ENCODE measurements around the gene RBM28.

RBM28 gene

DNA sequence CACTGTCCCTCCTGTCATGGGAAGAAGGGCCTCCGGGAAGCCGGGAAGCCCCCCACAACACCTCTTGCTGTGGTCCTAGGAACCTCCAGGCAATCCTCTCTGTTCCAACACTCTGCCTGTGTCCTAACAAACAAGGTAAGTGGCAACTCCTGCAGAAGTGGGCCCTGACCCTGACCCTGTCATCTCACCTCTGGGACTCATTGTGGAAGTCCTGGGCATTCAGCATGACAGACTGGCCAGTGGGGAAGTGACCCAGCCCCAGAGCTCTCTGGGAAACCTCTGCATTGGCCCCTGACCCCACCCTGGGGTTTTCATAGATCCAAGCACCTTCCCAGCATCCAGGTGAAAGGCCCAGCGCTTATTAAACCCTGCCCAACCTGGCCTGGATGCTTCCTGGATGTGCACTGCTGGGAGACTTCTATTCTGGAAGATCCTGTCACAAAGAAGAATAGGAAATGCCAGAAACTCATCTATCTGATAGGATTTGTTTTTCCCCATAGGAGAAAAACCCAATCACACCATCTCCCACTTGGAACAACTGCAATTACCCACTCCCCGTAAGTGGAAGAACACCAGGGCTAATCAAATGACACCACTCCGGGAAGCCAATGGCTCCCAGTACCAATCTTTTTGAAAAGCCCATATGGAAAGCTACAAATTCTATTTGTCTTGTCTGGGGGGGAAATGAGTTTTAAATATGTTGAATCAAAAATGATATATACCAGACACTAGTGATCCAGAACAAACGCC lies 78.4 kb downstream of the RBM28 start:
- TF ChIP-seq, protein P1, sequence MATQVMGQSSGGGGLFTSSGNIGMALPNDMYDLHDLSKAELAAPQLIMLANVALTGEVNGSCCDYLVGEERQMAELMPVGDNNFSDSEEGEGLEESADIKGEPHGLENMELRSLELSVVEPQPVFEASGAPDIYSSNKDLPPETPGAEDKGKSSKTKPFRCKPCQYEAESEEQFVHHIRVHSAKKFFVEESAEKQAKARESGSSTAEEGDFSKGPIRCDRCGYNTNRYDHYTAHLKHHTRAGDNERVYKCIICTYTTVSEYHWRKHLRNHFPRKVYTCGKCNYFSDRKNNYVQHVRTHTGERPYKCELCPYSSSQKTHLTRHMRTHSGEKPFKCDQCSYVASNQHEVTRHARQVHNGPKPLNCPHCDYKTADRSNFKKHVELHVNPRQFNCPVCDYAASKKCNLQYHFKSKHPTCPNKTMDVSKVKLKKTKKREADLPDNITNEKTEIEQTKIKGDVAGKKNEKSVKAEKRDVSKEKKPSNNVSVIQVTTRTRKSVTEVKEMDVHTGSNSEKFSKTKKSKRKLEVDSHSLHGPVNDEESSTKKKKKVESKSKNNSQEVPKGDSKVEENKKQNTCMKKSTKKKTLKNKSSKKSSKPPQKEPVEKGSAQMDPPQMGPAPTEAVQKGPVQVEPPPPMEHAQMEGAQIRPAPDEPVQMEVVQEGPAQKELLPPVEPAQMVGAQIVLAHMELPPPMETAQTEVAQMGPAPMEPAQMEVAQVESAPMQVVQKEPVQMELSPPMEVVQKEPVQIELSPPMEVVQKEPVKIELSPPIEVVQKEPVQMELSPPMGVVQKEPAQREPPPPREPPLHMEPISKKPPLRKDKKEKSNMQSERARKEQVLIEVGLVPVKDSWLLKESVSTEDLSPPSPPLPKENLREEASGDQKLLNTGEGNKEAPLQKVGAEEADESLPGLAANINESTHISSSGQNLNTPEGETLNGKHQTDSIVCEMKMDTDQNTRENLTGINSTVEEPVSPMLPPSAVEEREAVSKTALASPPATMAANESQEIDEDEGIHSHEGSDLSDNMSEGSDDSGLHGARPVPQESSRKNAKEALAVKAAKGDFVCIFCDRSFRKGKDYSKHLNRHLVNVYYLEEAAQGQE (IDR thresholded peaks at IDR 0.05; ENCODE audit: insufficient read depth in 1 of 2, low read depth in 2 of 2, low read length in 2 of 2): no peak
- no peak for TF ChIP-seq FOXP2 (optimal IDR thresholded peaks at IDR 0.05; ENCODE audit: borderline replicate concordance, extremely low read depth, extremely low read length, insufficient read depth)
- TF ChIP-seq POLR2AphosphoS5 (IDR thresholded peaks at IDR 0.05; ENCODE audit: low read depth, low read length): no peak
- TF ChIP-seq SIN3A (IDR thresholded peaks at IDR 0.05; ENCODE audit: borderline replicate concordance, insufficient read depth, low read length): no peak
- TF ChIP-seq TAF1 (IDR thresholded peaks at IDR 0.05; ENCODE audit: borderline replicate concordance, insufficient read depth, low read length): no peak

DNA sequence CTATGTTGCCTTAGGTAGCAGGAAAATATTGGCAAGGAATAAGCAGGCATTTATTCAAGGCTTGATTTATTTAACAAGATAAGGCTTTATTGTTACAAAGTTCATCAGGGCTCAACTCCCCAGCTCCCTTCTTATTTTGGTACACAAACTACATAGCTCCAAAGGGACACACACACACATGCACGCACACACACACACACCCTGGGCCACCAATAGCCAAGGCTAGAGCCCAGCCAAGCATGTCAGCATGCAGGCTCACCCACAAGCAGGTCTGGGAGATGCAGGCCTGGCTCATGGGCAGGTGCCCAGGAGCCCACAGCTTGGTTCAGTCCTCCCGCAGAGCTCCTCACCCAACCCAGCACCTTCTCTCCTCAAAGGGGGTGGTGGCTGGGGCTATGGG lies 79.2 kb downstream of the RBM28 start:
- TF ChIP-seq SIN3A (IDR thresholded peaks at IDR 0.05; ENCODE audit: borderline replicate concordance, insufficient read depth, low read length) (no peak), FOXP2 (optimal IDR thresholded peaks at IDR 0.05; ENCODE audit: borderline replicate concordance, extremely low read depth, extremely low read length, insufficient read depth) (no peak)

DNA sequence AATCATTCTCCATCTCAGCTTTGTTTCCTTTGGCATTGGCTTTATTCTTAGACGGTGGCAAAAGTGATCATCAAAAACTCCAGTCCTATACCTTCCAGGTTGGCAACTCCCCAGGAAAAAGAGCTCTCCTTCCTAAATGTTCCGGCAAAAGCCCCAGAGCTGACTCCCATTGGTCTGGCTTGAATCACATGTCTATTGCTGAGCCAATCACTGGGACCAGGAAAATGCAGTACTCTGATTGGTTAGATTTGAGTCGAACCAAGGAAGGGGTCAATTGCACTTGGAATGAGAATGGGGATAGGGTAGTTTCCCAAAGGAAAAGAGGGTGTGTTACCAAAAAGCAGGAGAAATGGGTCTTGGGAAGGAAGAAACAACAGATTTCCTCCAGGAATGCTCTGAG lies 80.3 kb downstream of the RBM28 start:
- TF ChIP-seq, protein P1 (IDR thresholded peaks at IDR 0.05; ENCODE audit: insufficient read depth in 1 of 2, low read depth in 2 of 2, low read length in 2 of 2): no peak
- no peak for TF ChIP-seq FOXP2 (optimal IDR thresholded peaks at IDR 0.05; ENCODE audit: borderline replicate concordance, extremely low read depth, extremely low read length, insufficient read depth)
- TF ChIP-seq TAF1 (IDR thresholded peaks at IDR 0.05; ENCODE audit: borderline replicate concordance, insufficient read depth, low read length): no peak

DNA sequence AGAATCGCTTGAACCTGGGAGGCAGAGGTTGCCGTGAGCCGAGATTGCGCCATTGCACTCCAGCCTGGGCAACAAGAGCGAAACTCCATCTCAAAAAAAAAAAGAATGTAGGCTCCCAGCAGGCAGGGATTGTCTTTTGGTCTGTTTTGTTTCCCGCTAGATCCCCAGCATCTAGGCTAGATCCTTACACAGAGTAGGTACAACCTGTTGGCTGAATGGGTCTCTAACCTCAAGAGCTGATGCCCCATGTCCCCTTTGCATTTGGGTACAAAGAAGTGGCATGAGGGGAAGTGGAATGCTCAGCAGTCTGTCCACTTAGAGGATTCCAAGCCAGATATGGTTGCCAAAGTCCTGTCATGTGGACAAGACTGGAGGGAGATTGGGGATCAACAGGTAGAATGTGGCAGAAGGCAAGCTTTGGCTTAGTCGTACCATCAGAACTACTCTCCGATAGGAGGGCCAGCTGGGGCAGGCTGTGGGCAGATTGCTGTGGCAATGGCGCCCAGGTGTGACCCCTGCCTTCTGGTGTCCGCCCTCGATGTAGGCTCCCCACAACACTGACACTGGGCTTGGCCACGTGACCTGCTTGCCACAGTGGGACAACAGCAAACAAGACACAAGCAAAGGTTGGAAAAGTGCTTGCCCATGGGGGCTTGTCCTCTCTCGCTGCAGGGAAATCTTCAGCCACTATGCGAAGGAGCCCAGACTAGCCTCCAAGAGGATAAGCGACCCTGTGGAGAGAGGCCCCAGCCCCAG lies 81.3 kb downstream of the RBM28 start:
- TF ChIP-seq FOXP2 (optimal IDR thresholded peaks at IDR 0.05; ENCODE audit: borderline replicate concordance, extremely low read depth, extremely low read length, insufficient read depth) (no peak), TAF1 (IDR thresholded peaks at IDR 0.05; ENCODE audit: borderline replicate concordance, insufficient read depth, low read length) (no peak), SIN3A (IDR thresholded peaks at IDR 0.05; ENCODE audit: borderline replicate concordance, insufficient read depth, low read length) (no peak), POLR2AphosphoS5 (IDR thresholded peaks at IDR 0.05; ENCODE audit: low read depth, low read length) (no peak)
- TF ChIP-seq, protein P1 (IDR thresholded peaks at IDR 0.05; ENCODE audit: insufficient read depth in 1 of 2, low read depth in 2 of 2, low read length in 2 of 2): no peak

DNA sequence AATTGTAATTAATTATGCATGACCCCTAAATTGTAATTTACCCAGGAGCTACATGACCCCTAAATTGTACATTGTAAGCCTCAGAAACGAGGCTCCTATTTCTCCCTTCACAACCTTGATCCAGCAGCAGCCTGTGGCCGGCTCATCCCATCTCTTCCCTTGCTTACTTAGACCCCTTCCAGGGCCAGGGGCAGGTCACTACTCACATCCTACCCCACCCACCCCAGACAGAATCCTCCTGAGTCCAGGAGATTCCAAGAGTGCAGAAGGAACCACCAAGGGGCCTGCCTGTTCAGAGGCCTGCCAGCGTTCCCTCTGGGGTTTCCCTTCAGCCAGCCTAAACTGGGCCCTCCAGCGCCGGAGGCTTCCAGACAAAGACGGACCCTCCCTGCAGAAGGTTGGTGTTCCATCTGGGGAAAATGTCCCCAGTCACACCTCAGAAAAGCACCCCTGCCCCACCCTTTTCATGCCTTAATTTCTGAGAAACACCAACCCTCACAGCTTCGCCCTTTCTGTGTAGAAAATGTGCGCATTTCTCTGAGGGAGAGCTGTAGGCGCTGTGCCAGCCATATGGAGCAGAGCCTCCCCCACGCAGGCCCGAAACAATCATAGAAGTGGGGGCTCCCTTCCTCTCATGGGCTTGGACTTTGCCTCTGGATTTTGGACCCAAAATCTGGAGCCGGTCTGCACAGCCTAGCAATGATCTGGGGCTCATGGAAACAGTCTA lies 83.5 kb downstream of the RBM28 start:
- no peak for TF ChIP-seq TAF1 (IDR thresholded peaks at IDR 0.05; ENCODE audit: borderline replicate concordance, insufficient read depth, low read length)
- no peak for TF ChIP-seq FOXP2 (optimal IDR thresholded peaks at IDR 0.05; ENCODE audit: borderline replicate concordance, extremely low read depth, extremely low read length, insufficient read depth)
- TF ChIP-seq SIN3A (IDR thresholded peaks at IDR 0.05; ENCODE audit: borderline replicate concordance, insufficient read depth, low read length): no peak
- TF ChIP-seq, protein P1 (IDR thresholded peaks at IDR 0.05; ENCODE audit: insufficient read depth in 1 of 2, low read depth in 2 of 2, low read length in 2 of 2): no peak
- no peak for TF ChIP-seq POLR2AphosphoS5 (IDR thresholded peaks at IDR 0.05; ENCODE audit: low read depth, low read length)
